Activated T-cell treated with anti-CD3 and anti-CD28 coated beads, Interleukin-2, amount 50 U/mL, for 4 hours (primary cell): ENCODE measurements around the gene SYCE3. TPM values are rescaled to one million over a fixed set of nuclear protein-coding genes. Genes with fewer than 3 reads are reported as not detected.
A peak's percentile ranks its signal among the peaks of the same experiment; 100 is the strongest.

Experiments
- ATAC-seq, 2 donors: fragments of 200-7000 bp; cut with Tn5 transposase; one replicate each; pipeline ENCODE4 v1.10.0; 2021
- DNase-seq: peaks from one replicate; pipeline ENCODE4 v3.0.0-alpha.2; 2020
- H3K27me3 Mint-ChIP-seq: one replicate; pipeline ENCODE4 v1.8.0; 2021; ENCODE audit warnings: low read depth, mixed read lengths
- H3K36me3 Mint-ChIP-seq: one replicate; pipeline ENCODE4 v1.8.0; 2022; ENCODE audit warnings: mixed read lengths; ENCODE audit not compliant: insufficient read depth
- H3K4me1 Mint-ChIP-seq: one replicate; pipeline ENCODE4 v1.8.0; 2021; ENCODE audit warnings: low read depth, mixed read lengths
- H3K4me3 Mint-ChIP-seq: one replicate; pipeline ENCODE4 v1.8.0; 2021; ENCODE audit warnings: mild to moderate bottlenecking, moderate library complexity, mixed read lengths
- H3K9me3 Mint-ChIP-seq: one replicate; pipeline ENCODE4 v1.8.0; 2021; ENCODE audit warnings: mixed read lengths
- total RNA-seq, 3 donors: library from RNA; stranded (reverse); gene quantifications; one replicate each; pipeline ENCODE4 v1.2.1, GENCODE V29; 2021

Gene SYCE3
- total RNA-seq, 3 donors from 2014 or later = not detected

DNA sequence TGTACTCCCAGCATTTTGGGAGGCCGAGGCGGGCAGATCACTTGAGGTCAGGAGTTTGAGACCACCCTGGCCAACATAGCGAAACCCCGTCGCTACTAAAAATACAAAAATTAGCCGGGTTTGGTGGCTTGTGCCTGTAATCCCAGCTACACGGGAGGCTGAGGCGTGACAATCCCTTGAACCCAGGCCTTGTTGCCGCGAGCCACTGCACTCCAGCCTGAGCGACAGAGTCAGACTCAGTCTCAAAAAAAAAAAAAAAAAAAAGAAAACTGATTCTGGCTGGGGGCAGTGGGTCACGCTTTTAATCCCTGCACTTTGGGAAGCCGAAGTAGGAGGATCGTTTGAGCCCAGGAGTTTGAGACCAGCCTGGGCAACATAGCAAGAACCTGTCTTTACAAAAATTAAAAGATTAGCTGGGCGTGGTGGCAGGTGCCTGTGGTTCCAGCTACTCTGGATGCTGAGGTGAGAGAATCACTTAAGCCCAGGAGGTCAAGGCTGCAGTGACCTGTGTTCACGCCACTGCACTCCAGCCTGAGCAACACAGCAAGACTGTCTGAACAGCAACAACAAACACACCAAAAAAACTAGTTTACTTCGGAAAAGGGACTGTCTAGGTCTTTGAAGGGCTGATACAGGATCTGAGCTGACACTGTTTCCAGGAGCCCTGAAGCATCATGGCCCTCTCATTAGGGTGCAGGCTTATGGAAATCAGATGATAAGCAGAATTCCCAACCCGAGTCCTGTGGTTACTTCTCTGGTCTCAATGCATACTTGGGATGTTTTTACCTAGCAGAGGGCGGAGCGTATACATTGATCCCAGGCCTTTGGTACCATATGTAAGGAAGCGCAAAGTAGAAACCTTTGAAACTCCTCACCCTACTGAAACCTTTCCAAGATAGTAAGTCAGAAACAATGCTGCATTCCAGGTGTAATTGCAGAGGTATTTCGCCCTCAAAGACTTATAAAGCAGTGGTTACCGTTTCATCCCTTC lies 21.7 kb upstream of the SYCE3 start:
- Mint-ChIP-seq H3K4me1 (peaks cover 16% of the 10 kb centered on the region), H3K27me3 (no peaks in the 10 kb centered on the region), H3K4me3 (peak overlapping the region; percentile 88), H3K9me3 (no peaks in the 10 kb centered on the region), H3K36me3 (peaks cover 5% of the 10 kb centered on the region)
- no peak for DNase-seq
- no peak for ATAC-seq

DNA sequence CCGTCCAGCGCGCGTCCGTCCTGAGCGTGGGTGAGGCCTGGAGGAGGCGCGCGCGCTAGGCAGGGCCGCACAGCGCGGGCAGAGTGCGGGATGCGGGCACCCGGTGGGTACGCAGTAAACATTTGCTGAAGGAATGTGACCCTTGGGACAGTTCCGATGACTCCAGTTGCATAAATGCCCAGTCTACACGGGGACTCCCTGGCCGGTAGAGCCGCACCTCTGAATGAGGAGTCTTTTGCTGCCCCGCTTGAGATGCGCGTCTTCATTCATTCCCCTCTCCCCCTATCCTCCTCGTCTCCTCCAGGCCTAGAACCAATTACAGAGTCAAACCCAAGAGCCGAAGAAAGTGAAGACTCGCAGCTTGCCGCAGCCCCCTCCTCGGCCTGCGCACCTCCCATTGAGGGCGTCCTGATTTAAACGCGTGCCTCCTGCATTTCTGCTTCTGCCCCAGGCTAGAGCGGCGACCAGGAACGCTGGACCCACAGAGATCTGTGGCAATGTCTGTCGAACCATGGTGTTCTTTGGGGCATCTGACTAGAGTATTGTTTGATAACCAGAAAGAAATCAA lies 20.7 kb upstream of the SYCE3 start:
- Mint-ChIP-seq H3K27me3 (no peaks in the 10 kb centered on the region), H3K4me3 (peak overlapping the region; percentile 88), H3K9me3 (no peaks in the 10 kb centered on the region), H3K4me1 (peaks cover 16% of the 10 kb centered on the region), H3K36me3 (peaks cover 5% of the 10 kb centered on the region)
- ATAC-seq (peak; percentile 8 to 14), DNase-seq (no peak)

DNA sequence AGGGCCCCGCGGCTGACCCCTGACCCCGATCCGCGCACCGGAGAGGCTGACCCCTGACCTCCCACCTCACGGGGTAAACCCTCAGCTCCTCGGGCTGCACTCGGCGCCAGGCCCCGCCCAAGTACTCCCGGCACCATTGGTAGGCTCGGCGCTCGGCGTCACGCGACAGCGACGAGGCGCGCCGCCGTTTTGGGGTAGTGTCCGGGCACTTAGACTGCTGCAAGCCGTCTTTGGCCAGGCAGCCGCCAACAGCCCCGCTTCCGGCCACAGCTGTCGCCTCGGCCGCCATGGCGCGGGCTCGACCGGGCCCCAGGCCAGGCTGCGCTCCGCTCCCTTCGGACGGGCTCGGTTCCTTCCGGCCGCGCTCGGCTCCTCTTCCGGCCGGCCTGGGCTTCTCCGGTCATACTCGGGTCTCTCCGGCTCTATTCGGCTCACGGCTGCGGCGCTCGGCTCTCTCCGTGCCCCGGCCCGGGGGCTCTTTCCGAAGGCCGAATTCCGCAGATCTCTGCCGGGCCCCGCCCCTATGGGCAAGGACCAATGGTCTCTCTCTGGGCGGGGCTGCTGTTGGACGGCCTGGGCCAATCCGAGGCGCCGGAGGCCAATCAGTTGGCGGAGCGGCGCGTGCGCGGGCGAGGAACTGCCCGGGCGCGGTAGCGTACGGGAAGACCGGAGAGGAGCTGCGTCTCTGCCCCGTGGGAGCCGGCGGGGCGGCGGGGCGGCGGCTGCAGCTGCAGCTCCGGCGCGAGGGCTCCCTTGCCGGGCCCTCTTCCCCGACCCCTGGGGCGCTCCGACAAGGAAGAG lies 20.0 kb upstream of the SYCE3 start, which contains the start of gene CHKB:
CHKB (minus strand) TSS at position 357 of the 801 bp plus-strand sequence; CDS start at position 289, 68 bp downstream.
- no peaks in the 10 kb centered on the region for H3K9me3 Mint-ChIP-seq
- DNase-seq (peak; percentile 96), ATAC-seq (peak; percentile 96)
- peaks cover 5% of the 10 kb centered on the region for H3K36me3 Mint-ChIP-seq
- H3K4me3 Mint-ChIP-seq = peak within 1 kb of the TSS; percentile 88
- no peaks in the 10 kb centered on the region for H3K27me3 Mint-ChIP-seq
- peaks cover 17% of the 10 kb centered on the region for H3K4me1 Mint-ChIP-seq

DNA sequence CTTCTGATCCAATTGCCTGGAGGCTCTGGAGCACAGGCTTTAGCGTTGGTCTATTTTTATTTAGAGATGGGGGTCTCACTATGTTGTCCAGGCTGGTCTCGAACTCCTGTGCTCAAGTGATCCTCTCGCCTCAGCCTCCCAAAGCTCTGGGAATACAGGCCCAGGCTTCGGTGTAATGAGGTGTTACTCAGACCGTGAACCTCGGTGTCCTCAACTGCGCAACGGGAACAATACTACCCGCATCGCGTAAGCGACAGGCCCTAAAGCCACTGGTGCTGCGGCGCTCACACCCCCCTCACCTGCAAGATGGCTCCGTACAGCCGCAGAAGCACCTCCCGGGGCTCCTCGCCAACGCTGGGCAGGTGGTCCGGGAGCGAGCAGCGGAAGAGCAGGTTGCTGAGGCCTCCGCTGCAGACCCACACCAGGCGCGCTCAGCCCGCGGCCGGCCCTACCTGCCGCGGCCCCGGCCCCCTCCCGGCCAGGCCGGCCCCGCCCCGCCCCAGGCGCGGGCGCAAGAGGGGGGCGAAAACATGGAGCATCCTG lies 19.3 kb upstream of the SYCE3 start:
- Mint-ChIP-seq H3K36me3 (peaks cover 5% of the 10 kb centered on the region), H3K27me3 (no peaks in the 10 kb centered on the region), H3K4me3 (peak overlapping the region; percentile 88), H3K9me3 (no peaks in the 10 kb centered on the region), H3K4me1 (peaks cover 23% of the 10 kb centered on the region)
- ATAC-seq = peak; percentile 2 to 4
- peak; percentile 18 for DNase-seq

DNA sequence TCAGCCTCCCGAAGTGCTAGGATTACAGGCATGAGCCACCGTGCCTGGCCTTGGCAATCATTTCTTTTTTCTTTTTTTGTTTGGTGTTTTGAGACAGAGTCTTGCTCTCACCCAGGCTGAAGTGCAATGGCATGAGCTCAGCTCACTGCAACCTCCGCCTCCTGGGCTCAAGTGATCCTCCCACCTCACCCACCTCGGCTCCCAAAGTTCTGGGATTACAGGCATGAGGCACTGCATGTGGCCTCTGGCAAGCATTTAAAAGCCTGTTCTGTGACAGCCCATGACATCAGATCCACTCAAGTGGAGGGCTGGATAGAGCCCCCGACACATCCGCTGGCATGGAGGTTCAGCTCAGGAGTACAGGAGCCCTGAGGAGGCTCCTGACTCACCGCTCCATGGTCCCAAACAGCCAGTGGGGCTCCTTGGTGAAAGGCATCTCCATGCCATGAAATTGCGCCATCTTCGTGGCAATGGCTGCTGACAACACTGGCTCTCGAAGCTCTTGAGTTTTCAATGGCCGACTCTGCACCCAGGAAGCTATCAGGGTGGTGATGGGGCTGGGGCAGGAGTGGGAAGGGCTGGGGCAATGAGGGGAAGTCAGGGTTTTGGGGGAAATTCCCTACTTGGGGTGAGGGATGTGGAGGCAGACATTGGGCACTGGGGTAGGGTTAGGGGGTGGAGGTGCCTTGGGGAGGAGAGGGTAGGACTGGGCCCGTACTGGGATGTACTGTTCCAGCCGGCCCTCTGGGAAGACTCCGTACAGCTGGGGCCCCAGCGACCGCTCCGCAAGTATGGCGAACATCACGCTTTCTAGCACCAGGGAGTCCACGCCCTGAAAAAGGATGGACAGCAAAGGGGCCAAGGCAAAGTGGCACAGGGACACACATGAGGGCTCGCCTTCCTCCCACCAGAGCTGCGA lies 18.6 kb upstream of the SYCE3 start:
- Mint-ChIP-seq H3K27me3 (no peaks in the 10 kb centered on the region), H3K9me3 (no peaks in the 10 kb centered on the region), H3K4me1 (peaks cover 23% of the 10 kb centered on the region), H3K4me3 (peak overlapping the region; percentile 84), H3K36me3 (peaks cover 5% of the 10 kb centered on the region)
- ATAC-seq (no peak), DNase-seq (no peak)

DNA sequence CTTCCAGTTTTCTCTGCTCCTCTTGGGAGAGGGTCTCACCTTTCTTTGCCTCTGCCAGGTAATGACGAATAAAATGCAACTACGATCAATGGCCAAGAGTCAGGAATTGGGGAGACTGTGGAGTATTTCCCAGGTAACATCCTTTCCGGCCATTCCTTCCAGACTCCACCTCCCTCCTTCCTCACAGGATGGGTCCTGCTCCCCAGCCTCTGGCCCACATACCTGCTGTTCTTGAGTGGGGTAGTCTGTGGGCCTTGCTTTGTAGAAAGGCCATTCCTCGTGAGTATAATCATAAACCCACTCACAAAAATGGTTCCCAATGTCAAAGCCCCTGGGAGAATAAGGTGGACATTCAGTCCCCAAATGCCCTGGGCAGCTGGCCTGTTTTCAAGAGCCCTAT lies 17.0 kb upstream of the SYCE3 start:
- Mint-ChIP-seq H3K27me3 (no peaks in the 10 kb centered on the region), H3K9me3 (no peaks in the 10 kb centered on the region), H3K4me3 (no peak overlapping the region), H3K36me3 (peaks cover 5% of the 10 kb centered on the region), H3K4me1 (peaks cover 23% of the 10 kb centered on the region)
- DNase-seq (no peak), ATAC-seq (no peak)

DNA sequence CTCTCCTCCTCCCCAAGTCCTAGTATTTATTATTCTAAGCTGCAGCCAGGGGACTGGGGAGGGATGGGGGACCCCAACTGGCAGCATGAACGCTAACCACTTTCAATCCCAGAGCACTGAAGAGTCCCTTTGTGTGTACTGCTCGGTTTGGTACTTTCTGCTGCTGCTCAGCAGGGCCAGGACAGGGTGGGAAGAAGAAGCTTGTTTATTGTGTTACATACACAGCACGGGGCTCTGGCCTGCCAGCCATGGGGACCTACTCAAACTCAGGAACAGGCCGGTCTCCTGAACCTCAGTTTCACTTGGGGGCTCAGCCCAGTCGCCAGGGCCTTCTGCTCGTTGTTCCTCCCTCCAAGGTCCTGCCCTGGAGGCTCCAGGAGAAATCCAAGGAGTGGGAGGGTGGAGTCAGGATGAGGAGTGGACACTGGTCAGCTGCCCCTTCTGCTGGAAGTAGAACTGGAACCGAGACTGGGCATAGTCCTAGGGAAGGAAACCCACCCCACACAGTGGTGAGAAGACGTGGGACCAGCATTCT lies 16.1 kb upstream of the SYCE3 start:
- ATAC-seq (no peak), DNase-seq (no peak)
- no peaks in the 10 kb centered on the region for H3K27me3 Mint-ChIP-seq
- peaks cover 5% of the 10 kb centered on the region for H3K36me3 Mint-ChIP-seq
- H3K4me3 Mint-ChIP-seq = no peak overlapping the region
- H3K9me3 Mint-ChIP-seq = no peaks in the 10 kb centered on the region
- peaks cover 22% of the 10 kb centered on the region for H3K4me1 Mint-ChIP-seq

DNA sequence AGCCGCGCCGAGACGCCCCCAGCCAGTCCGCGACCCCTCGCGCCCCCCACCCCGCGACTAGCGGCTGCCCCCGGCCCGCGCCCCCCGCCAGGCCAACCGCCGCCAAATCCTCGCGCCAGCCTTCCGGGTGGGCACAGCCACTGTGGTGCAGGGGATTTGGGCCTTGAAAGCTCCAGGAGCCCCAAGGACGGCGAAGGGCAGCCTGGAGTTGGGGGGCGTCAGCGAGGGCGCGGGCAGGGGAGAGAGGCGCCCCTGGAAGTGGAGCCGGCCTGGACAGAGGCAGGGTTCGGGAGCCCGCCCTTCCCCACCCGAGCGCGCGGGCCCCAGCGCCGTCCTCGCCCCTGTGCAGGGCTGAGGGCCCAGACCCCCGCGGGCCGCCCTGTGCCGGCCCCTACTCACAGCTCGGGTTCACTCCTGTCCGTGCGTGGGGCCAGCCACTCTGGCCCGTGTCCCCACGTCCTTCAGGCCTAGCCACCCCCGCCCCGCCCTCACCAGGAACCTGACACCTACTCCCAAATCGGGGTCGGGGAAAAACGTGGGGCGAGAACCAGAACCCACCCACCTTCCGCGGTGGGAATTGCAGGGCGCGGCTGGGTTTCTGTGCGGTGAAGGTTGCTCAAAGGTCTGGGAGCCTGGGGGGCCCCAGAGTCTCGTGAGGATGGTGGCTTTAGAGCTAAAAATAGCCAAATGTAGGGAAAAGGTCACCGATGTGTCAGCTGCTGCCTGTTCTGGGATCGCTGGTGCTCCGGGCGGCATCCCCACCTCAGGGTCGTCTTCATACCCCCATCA lies 15.5 kb upstream of the SYCE3 start, which contains the start of gene CPT1B:
CPT1B (minus strand) TSS at position 441 of the 789 bp plus-strand sequence. CDS start 512 bp downstream, outside the sequence.
- Mint-ChIP-seq H3K4me3 (no peak within 1 kb of the TSS), H3K36me3 (peaks cover 5% of the 10 kb centered on the region), H3K27me3 (no peaks in the 10 kb centered on the region), H3K4me1 (peaks cover 17% of the 10 kb centered on the region), H3K9me3 (no peaks in the 10 kb centered on the region)
- DNase-seq (no peak), ATAC-seq (no peak)

DNA sequence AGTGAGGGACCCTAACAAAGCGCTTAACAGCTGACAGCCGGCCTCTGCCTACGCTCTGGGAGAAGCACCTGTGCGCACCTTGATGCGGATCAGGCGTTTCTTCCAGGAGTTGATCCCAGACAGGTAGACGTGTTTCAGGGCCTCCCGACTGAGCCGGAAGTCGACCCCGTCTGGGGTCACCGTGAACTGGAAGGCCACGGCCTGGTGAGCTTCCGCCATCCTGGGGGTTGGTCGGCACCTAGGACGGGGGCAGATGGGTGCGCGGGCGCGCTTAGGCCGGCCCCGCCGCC lies 14.9 kb upstream of the SYCE3 start:
- ATAC-seq (no peak), DNase-seq (no peak)
- Mint-ChIP-seq H3K4me1 (peaks cover 17% of the 10 kb centered on the region), H3K9me3 (no peaks in the 10 kb centered on the region), H3K4me3 (no peak overlapping the region), H3K36me3 (peaks cover 5% of the 10 kb centered on the region), H3K27me3 (no peaks in the 10 kb centered on the region)

DNA sequence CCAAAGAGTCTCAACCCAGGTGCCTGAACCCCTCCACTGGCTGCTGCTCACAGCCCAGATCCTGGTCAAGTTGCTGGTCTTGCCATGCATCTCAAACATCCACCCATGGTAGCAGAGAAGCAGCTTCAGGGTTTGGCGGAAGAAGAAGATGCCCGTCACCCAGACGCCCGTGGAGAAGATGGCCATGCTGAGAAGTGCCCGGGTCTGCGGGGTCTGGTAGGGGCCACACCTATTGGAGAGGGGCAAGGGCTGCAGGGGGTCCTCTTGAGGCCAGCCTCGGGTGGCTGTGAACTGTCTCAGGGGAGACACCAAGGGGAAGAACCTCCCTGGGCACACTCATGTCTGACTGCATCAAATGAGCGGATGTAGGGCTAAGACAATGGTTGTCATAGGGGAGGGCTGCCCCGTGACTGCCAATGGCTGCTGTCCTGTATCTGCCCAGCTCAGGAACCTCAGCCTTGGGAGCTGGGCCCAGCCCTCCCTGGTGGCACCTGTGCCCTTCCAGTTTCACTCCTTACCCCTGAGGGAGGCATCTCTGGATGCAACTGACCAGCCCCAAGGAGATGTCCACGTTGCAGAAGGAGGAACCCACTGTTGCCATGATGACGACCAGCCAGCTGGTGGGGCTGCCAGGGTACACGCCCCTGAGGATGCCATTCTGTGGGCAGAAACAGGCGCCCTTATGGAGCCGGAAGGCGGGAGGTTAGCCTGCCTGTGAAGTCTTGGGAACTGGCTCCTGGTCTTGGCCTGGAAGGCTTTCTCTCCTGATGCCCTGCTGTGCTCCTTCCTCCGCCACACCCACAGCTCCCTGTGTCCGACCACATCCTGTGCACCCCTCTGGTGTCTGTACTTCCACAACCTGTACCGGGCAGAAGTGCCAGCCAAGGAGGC lies 14.3 kb upstream of the SYCE3 start:
- DNase-seq (no peak), ATAC-seq (no peak)
- Mint-ChIP-seq H3K4me3 (no peak overlapping the region), H3K36me3 (peaks cover 5% of the 10 kb centered on the region), H3K27me3 (no peaks in the 10 kb centered on the region), H3K9me3 (no peaks in the 10 kb centered on the region), H3K4me1 (peaks cover 17% of the 10 kb centered on the region)

DNA sequence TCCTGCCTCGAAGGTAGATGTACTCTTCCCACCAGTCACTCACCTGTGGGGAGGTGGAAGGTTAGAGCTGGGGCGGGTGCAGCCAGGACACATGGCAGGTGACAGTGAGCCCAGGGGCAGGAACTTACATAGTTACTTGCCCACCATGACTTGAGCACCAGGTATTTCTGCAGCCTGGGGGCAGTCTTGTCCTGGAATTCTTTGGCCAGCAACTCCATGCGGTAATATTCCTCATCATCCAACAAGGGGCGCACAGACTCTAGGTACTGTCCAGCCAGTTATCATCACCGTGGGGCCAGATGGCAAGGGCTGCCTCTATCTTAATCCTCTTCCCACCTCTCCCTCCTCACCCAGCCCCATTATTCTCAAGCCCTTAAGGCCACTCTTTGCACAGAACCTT lies 13.4 kb upstream of the SYCE3 start:
- H3K27me3 Mint-ChIP-seq = no peaks in the 10 kb centered on the region
- H3K4me3 Mint-ChIP-seq = no peak overlapping the region
- DNase-seq = no peak
- H3K4me1 Mint-ChIP-seq = peaks cover 13% of the 10 kb centered on the region
- peaks cover 5% of the 10 kb centered on the region for H3K36me3 Mint-ChIP-seq
- no peak for ATAC-seq
- H3K9me3 Mint-ChIP-seq = no peaks in the 10 kb centered on the region

DNA sequence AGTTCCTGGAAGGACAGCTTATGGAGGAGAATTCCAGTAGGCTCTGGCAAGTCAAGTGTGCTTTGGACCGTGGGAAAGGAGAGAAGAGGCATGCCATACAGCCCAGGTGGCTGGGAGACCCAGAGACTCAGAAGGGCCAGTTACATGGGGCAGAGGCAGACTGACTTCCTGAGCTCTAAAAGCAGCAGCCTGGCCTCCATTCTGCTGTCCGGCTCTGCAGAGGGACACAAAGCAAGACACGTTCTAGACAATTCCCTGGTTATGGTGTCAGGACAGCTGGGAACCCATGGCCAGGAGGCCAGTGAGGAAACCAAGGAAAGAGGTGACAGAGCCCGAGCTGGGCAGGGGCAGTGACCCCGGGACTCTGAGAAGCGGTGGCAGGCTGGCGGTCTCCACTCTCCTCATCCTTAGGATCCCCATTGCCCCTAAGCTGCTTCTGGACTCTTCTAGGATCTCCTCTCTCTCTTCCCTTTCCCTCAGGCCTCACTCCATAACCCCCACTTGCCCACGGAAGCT lies 12.8 kb upstream of the SYCE3 start:
- no peak for DNase-seq
- no peaks in the 10 kb centered on the region for H3K9me3 Mint-ChIP-seq
- no peak overlapping the region for H3K4me3 Mint-ChIP-seq
- H3K36me3 Mint-ChIP-seq = peaks cover 8% of the 10 kb centered on the region
- peaks cover 11% of the 10 kb centered on the region for H3K4me1 Mint-ChIP-seq
- ATAC-seq = no peak
- no peaks in the 10 kb centered on the region for H3K27me3 Mint-ChIP-seq
